AML-193 (cell line): Measurements from ENCODE around the gene WDR1.

ENCODE experiments used
- DNase-seq, 2 experiments: peaks; one replicate each; lab custom pipeline; 2025; lab: John Stamatoyannopoulos, UW

WDR1 gene, protein sequence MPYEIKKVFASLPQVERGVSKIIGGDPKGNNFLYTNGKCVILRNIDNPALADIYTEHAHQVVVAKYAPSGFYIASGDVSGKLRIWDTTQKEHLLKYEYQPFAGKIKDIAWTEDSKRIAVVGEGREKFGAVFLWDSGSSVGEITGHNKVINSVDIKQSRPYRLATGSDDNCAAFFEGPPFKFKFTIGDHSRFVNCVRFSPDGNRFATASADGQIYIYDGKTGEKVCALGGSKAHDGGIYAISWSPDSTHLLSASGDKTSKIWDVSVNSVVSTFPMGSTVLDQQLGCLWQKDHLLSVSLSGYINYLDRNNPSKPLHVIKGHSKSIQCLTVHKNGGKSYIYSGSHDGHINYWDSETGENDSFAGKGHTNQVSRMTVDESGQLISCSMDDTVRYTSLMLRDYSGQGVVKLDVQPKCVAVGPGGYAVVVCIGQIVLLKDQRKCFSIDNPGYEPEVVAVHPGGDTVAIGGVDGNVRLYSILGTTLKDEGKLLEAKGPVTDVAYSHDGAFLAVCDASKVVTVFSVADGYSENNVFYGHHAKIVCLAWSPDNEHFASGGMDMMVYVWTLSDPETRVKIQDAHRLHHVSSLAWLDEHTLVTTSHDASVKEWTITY

DNA sequence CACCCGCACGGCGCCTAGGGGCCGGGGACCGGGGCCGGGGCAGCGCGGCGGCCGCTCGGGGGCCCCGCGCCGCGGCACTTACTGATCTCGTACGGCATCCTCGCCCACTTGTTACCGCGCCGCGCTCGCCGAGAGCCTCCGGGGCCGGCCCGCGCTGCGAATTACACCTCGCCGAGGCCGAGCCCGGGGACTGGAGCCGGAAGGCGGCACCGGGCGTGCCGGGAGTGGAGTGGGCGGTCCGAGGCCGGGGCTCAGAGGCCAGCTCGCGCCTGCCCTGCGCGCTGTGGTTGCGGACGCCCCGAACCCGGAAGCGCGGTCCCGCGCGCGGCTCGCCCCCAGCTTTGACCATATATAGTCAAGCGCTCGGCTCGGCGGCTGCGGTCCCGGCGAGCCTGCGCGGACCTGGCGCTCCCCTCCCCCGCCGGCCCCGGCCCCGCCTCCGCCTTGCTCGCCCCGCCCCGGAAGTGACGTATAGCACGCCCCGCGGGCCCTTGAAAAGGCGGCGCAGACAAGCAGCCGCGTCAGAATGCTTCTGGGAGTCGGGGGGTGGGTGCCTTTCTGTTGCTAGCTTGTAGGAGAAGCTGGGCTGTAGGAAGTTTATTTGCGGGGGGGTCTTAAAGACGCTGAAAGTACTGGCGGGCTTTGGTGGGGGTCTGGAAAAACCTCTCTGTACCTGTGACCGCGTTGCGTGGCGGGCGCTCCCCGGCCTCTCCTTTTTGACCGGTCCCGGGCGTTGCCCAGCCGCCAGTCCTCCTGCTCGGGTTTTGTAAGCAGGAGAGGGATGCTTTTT lies at the start of gene WDR1:
Gene WDR1, minus strand, starts transcription at position 231 of the 790 bp plus-strand sequence. Its CDS starts 133 bp downstream, at position 98.
- peak; percentile 82 to 91 for DNase-seq

DNA sequence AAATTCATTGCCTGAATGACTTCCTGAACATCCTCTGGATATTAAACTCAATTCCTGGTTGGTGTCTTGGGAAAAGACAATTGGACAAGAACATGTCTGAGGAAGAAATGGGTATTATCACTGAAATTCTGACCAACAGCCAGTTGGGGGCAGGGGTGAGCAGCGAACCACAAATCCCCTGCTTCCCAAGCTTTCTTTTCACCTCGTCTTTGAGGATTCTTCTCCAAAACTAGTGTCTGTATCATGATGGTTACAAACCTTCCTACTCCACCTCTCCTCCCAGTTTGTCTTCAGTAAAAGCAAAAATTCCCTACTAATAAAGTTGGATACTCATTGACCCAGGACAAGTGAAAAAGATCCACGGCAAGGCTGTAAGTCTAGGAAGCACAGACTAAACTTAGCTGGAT lies 48.3 kb upstream of the WDR1 start:
- DNase-seq: peak; percentile 30 to 49

DNA sequence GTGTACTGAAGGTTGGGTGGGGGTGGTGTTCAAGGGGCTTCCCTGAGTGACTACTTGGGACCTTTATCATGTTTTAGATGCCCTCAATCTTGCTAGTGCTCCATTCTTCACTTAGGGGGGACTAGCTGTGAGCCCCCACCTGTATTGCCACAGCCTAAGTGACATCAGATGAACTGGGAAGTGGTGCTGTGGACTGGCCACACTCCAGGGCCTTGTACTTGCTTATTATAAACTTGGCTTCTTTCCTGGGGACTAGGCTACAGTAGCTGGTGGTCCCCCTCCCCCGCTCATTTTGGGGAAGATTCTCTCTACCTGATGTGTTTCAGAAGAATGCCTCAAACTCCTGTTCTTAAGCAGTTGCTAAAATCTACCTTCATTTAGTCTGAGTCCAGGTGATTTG lies 46.7 kb upstream of the WDR1 start:
- DNase-seq: no peak

DNA sequence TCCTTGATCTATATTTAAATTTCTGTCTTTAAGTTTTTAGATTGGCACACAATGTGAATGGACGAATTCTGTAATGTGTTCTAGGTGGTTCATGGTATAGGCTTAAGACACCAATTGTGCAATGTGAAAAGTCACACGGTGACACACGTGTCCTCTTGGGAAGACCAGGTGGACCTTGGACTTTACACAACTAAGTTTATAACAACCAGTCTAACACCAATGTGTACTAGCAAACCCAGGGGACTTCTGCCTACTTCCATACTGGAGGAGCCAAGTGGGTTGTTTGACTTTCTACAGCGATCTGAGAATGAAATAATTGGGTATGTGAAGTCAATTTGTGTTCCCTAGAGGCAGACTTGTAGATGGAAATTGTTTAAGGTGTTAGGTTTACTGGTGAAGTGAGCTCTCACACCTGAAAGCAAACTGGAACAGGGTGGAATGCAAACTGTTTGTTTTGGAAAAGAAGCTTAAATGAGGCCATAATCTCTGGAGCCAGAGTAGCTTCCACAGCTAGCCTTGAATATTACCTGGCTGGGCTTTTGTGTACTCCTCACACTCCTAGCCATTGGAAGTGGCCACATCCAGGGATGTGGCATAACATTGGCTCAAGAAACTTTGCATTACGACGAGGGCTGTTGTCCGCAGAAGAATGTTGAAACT lies 45.9 kb upstream of the WDR1 start:
- DNase-seq: no peak

DNA sequence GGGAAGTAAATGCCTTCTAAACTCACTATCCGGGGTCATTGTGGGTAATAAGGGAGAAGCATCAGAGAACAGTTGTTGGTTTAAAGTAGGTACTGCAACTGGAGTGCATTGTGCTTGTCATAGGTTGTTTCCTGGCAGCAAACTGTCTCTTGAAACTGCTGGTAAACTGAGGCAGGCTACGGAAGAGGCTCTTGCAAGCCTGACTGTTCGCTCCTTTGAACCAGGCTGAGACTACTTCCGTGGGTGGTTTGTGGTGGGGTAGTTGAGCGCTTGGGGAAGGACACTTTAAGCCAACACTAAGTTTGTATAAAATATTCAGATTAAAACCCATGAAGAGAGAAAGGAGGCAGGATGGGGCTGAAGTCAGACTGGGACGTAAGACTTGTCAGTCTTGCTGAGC lies 45.2 kb upstream of the WDR1 start:
- no peak for DNase-seq

DNA sequence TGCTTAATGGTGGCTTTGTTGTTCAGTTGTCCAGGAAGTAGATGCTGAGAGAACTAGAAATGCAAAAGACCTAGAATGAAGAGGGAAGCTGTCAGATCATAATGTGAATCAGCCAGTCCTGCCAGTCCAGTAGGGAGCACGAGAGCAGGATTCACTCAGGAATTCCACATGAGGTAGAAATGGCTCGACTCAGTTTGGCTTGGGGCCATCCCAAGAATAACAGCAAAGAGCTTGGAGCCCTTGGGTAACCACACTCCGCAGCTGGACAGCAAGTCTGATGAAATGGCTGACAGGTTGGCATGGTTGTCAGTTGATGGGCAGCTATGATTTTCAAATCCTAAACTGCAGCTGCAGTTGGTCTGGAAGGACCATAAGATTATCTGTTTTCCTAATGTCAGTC lies 44.5 kb upstream of the WDR1 start:
- no peak for DNase-seq

DNA sequence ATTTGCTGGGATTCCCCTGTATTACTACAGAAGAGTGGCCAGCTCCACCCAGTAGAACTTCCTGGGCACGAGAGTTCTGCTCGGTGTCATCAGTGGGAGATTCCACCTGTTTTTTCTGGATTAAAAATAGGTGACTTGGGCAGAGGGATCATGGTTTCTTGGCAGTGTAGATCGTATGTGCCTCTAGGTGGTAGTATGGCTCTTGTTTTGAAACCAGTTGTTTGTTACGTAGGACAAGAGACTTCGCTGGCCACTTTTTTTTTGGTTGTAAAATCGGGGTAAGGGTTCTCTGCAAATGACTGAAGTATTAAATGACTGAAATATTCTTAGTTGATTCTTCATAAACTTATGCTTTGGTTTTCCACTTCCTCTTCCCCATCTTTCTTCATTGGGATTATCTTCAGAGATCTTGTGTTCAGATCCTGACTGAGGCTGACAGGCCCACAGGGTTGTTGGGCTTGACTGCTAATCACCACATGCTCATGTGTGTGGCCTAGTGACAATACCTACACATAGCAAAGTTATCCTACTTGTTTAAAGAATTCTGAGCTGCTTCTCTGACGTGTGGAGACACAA lies 43.8 kb upstream of the WDR1 start:
- peak; percentile 6 to 21 for DNase-seq

DNA sequence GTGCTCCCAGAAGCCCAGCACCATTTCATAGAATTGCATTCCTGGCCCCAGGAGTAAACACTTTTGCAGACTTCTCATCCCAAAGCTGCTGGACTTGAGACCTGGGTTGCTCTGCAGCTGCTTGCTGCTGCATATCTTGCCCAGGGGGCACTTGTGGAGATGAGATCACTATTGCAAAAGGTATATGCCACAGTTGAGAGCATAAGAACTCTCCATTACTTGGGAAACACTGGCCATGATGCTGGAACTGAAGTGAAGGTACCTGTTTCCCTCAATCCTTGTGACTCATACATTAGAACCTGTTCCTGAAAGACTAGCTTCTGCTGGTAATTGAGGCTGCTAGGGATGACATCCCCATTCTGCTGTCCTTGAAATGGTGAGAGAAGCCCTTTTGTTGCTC lies 43.1 kb upstream of the WDR1 start:
- no peak for DNase-seq

DNA sequence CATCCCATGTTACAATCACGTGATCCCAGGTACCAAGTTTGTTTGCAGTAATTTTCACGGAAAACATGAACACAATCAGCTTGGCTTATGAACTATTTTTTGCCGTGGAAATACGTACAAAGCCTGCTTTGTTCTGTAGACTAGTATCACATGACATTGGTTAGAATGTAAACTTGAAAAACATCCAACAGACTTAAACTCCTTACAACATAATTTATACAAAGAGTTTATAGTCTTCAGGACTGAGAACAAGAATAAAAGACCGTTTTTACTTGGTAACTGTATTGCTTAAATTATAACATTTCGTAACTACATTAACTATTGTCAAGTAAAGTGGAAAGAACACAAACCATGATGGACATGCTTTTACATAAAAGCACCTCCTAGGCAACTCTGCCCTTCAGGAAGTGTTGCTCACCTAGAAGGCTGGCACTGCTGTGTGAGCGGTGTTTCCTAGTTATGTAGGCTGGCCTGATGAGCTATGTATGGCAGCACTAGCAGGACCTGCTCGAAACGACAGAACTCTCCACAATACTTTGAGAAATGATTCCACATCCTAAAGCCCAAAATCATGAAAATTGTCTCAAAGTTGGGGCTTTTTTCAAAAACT lies 41.8 kb upstream of the WDR1 start:
- DNase-seq: no peak

DNA sequence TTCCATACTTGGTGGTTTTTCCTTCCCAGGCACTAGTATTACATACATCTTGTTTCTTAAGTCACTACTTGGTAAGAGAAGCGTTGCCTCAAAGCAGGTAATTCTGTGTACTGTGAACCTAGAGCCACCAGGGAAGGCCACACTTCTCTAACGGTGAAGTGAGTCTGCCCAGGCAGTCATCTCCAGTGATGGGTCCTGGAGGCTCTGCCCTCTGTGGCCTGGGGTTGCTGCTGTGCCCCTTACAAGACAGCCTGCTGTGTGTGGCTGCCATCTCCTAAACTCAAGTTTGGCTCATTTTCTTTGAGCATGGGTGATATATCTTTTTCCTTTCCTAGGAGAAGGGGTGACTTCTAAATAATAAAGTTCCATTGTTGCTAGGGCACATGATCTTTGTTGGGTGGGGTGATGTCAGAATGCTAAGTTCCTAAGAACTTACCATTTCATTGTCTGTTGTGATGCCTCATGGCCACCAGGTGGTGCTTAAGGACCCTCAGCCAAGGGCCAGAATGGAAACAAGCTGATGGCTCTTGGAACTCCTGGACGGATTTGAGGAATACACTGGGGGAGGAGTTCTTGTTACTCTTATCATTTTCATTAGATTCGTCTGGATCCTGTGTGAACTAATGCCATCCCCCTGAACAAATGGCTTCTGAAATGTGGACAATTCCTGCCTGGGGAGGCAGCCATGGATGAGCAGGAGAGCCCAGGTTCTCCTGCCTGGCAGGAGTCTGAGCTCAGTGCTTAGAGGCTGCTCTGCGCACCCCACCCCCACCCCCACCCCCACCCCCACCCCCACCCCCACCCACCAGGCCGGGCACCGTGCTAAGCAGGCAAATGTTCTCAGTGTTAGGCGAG lies 41.1 kb upstream of the WDR1 start:
- DNase-seq: peak; percentile 37 to 59

DNA sequence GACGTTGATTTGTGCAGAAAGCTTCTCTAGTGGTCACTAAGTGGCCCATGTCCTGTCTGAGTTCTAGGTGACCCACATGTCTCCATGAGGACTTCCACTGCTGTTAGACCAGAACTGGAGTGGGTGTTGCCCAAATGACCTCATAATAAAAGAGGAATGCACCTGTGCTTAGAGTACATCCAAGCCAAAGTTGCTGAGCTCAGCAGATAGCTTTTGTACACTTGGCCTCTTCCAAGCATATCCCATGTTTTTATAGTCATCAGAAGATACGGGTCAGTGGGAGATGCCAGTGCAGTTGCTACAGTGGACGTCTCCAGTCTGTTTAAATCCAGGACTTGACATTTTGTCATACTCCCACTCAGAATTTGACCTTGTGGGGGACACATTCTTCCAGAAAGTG lies 37.6 kb upstream of the WDR1 start:
- DNase-seq: no peak

DNA sequence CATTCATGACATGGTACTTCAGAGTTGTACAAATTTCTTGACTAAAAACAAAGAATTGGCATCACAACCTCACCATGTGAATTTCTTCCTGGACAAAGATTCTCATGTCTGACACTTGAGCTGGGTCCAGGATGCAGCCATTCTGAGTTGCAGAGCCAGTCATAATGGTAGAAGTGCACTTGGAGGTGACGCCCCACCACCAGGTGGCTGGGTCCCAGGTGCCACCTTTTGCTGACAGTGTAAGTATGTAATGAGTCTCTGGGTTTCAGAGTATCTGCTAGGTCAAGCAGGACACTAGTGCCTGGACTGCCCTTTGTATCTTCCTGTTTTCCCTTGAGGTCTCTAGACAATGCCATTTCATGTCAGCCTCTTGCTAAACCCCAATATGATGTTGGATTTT lies 36.6 kb upstream of the WDR1 start:
- no peak for DNase-seq

DNA sequence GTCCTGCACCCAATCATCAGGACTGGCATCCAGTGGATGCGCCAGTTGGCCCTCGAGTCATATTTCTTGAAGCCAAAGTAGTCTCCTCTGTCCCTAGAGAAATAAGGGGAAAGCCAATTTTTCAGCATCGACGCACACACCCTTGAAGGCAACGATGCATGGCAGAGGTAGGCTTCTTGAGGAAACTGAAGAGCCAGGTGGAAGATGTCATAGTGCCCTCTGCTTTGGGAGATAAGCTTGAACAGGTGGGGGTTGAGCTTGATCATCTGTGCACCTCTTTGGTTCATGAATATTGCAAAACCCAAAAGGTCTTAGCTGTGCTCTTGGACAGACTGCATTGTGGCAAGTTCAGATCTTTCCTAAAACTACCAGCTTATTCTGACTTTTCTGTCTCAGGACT lies 34.6 kb upstream of the WDR1 start:
- no peak for DNase-seq

DNA sequence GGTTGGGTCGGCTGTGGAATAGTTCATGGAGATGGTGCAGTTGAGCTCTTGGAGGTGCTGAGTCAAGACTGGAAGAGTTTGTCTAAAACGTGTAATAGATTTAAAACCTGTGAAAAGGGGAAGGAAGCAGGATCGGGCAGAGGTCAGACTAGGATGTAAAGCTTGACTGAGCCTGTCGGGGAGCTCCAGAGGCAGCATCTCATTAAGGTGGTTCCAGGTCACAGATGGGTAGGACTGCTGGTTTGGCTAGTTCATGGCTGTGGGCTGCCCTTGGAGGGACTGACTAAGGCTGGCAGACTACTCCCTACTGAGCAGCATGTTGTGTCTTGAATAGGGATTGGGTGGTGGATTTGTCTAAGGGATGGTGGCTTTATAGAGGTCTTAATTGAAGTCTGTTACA lies 28.4 kb upstream of the WDR1 start:
- DNase-seq: peak; percentile 2 to 3

DNA sequence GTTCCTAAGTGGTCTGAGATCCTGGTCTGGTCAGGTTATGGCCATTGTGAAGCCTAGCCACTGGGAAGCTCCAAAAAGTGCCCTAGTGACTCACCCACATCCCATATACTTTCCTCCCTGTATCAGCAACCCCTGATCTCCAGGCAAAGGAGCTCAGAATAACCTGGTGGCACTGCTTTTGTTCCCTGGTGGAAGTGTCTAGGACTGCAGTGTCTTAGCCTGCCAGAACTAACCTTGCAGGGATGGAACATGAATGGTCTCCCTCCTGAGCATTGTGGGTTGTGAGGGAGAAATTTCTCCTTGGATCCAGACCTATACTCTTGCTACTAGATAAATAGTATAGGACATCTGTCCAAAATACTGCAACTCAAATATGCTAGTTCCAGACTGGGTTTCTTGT lies 27.9 kb upstream of the WDR1 start:
- DNase-seq: no peak

DNA sequence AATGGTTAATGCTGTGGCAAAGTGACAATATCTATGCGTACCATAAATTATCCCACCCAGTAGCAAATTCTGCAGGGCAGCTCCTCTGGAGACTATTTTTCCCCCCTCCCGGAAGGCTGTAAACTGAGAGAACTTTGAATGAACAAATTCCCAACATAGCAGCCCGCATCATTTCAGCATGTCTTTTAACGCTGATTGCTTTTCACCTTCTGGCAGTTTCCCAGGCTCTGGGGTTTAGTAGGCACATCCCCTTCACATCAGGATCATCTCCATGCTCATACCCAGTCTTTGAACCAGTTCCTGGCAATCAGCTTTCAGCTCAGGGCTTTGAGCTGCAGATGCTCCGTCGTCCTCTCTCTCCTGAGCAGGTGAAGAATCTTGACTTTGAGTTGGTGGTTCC lies 26.6 kb upstream of the WDR1 start:
- no peak for DNase-seq

DNA sequence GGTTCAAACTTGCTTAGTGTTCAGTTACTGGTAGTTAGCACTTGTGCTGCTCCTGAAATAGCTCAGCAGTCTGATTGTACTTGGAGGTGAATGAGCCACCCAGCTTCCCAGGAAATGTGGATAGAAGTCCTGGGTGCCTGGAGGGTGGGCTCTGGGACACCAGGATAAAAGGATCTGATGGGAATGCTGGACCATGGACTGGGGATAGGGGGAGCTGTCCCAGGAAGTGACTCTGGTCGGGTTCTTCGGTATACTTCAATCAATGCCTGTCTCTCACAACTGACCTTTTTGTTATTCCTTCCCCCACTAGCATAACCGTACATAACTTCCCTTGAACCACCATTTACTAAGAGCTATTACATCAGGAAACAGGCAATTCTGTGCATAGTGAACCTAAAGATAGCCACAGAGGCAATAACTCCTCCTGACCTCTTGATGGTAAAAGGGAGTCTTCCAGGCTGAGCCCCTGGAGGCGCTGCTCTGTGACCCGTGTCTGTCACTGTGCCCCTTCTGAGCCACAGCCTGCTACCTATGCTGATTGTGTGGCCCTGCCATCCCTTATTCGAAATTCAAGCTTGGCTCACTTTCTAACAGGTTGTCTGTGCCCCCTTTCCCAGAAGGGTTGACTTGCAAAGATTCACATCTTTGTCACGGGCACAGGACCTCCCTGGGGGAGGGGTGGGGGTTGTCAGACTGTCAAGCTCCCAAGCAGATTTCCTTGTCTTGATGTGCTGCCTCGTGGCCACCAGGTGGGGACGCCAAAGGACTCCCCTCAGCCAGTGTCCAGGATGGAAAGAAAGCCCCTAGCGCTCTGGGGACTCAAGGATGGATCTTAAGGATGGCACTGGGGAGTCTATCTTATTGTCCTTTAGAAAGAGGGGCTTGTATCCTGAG lies 24.5 kb upstream of the WDR1 start:
- DNase-seq: no peak

DNA sequence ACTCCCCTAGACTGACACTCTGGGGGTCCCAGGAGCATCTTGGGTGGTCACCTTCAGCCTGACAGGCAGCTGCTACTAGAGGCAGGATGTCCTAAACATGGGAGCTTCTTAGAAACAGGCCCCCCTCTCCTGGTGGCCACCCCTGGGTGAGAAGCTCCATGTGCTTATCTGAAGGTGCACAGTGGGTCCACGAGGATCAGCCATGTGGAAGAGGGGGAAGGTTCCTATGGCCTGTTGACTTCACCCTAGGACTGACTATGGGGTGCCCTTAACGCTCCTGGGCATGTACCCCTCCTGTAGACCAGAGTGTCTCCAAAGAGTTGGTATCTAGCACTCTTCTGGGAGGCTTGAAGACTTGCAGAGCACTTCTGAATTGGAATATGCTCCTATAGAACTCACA lies 22.9 kb upstream of the WDR1 start:
- DNase-seq: no peak

DNA sequence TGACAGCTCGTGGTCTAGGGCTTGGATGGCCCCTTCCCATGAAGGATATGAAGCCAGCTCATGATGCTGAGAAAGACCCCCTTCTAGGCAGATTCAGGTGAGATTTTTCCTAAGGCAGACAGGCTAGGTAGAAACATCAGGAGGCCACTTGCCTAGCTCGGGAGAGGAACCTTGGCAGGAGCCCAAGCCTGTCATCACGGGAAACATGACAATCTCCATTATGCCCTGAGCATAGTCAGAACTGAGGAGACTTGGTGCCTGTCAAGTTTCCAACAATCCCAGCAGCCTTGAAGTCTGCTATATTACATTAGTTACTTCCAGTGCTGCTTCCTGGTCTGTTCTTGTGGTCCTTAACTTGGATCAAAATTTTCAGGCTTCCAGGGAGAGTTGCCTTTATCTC lies 18.7 kb upstream of the WDR1 start:
- DNase-seq: no peak

DNA sequence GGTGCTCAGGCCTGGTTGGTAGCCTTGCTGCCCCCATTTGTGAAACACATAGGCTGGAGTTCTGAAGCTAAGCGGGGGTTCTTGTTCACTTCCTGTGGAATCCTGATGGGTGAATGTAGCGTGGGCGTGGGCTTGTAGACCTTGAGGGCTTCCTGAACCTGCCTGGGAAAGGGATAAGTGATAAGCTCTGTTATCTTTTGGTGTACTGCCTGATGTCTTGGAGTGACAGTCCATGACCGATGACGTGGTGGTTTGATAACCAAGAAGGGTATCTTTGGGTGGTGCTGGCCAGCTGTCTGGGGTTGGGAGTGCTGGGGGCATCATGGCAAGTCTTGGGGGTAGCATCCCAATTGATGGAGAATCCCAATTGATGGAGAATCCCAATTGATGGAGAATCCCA lies 17.5 kb upstream of the WDR1 start:
- no peak for DNase-seq
